Fibroblast of mammary gland (primary cell): ENCODE results near the gene EFCAB6.

Experiments used
- DNase-seq: peaks from one replicate; pipeline ENCODE4 v3.0.0-alpha.2; 2010; ENCODE audit warnings: low read depth
- H3K4me3 ChIP-seq: 2 replicates; pipeline ENCODE4 v1.5.1; 2011; ENCODE audit warnings: low read depth, mild to moderate bottlenecking, low read length, moderate library complexity; ENCODE audit not compliant: control insufficient read depth
- CTCF ChIP-seq: conservative IDR thresholded peaks from 2 replicates; pipeline ENCODE4 v1.5.1; 2011; ENCODE audit warnings: low read depth, low read length, inconsistent platforms; ENCODE audit not compliant: control insufficient read depth, insufficient read depth

Gene EFCAB6

DNA sequence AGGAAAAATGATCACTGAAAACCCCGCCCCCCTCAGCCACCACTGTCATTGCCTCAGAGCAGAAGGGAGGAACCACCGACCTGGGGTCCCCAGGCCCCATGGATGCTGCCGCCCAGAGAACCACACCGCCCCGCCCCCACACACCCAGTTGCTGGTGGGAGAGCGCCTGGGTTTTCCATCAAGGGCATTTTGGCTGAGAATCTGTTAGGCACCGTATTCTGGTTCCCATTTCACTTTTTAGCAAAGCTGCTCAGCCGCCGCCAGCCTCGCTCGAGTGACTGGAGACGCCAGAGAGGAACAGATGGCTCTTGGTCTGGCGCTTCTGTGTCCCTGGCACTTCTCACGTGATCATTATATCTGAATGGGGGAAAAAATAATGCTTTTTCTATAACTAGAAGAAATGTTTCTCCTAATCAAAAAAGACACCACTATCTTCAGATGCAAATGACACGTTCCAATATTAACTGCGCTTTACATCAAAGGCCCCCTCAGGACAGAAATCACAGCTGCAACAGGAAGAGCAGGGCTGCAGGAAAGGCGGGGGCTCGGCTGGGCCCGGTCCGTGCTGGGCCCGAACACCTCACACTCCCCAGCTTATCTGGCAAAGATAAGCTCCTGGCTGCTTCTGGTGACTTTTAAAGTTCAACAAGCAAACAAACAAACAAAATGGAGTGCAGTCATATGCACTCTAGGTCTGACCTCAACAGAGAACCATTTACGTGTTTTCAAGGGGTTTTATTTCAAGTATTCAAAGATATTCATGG, 250.5 kb downstream of the EFCAB6 start:
- no peak for TF ChIP-seq CTCF
- no peak overlapping the region for H3K4me3 ChIP-seq
- DNase-seq: no peak

DNA sequence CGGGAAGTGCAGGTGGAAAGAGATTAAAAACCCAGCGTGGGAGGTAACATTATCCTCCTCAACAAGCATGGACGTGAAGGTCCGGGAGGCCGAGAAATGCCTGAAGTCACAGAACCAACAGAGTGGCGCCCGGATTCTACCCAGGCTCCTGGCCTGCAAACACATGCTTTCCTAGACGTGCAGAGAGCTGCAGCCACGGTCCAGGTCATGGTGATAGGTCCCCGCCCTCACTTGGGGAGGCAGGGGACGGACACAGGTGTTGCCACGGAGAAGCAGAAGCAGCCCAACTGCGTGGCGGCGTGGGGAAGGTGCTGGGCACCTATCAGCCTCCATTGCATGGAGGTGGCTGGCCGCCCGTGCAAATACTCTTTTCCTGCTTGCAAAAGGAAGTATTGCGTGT, 251.5 kb downstream of the EFCAB6 start:
- no peak for TF ChIP-seq CTCF
- DNase-seq: no peak
- H3K4me3 ChIP-seq: no peak overlapping the region

GRCh38 chr22:43555561-43556515, 256.3 kb downstream of the EFCAB6 start:
- H3K4me3 ChIP-seq: no peak overlapping the region
- no peak for TF ChIP-seq CTCF
- no peak for DNase-seq

DNA sequence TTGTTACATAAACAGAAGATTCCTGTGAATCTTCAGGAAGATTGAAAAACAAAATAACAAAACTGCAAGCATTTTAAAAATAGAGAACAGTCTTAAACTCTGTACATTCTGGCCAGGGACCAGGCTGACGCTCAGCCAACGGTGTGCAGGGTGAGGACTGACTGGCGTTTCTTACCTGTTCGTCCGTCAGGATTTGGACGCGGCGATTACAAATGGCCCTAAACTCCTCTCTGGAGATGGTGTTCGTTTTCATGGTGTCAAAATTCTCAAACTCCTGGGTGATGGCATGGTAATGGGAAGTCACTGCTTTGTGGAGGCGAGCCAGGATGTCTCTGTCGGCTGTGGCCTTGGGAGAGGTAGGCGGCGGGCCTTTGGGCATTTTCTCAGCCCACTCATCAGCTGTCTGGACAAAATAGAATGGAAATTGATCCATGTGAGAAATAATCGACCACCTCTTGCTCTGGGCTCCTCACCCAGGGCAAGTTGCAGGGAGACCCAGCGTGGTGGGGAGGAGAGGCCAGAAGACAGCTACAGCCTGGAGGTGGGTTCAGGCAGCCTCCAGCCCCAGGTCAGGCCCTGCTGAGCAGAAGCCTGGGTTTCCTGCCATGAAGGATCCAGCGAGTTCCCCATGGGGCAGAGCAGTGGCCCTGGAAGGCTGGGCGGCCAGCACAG, 257.3 kb downstream of the EFCAB6 start:
- H3K4me3 ChIP-seq: no peak overlapping the region
- no peak for TF ChIP-seq CTCF
- no peak for DNase-seq

GRCh38 chr22:43554259-43554636, 257.9 kb downstream of the EFCAB6 start:
- no peak for TF ChIP-seq CTCF
- H3K4me3 ChIP-seq: no peak overlapping the region
- no peak for DNase-seq

DNA sequence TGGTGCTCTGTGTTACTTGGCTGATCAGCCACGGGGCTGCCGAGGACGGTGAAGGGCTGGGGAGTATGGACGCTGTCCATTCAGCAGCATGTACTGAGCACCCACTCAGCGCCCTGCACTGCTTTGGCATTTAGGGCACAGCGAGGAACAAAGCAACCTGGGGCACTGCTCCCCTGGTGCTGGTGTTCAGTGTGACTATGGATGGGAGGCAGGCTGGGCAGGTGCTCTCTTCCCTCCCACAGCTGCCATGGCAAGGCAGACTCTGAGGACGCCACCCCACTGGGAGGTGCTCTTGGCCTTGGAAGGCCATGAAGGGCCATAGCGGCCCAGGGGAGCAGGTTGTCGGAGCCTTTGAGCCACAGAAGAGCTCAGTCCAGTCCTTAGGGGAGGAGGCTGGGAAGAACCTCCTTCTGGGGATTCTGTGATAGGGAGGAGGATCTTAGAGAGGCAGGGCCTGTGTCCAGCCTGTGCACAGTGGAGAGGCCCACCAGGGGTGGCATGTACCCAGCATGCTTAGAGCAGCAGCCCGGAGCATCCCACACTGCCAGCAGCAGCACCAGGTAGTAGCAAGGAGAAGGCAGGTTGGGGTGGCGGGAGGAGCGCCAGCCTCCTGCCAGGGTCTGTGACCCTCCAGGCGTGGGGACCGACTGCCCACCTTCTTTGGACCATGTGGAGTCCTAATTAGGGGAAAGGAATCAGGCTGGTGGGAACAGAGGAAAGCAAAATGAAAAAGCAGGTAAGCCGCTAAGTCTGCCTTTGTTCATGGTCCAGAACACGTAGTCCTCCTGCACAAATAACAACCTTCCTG, 258.4 kb downstream of the EFCAB6 start:
- no peak overlapping the region for H3K4me3 ChIP-seq
- TF ChIP-seq CTCF: no peak
- DNase-seq: no peak
